ENCODE measurements around the gene SLC9A3. TPM values are rescaled to one million over a fixed set of nuclear protein-coding genes. Genes with fewer than 3 reads are reported as not detected.

SLC9A3 gene
- total and polyA plus RNA-seq, 8 donors: 2.7 to 142 (median 14.9) TPM

DNA sequence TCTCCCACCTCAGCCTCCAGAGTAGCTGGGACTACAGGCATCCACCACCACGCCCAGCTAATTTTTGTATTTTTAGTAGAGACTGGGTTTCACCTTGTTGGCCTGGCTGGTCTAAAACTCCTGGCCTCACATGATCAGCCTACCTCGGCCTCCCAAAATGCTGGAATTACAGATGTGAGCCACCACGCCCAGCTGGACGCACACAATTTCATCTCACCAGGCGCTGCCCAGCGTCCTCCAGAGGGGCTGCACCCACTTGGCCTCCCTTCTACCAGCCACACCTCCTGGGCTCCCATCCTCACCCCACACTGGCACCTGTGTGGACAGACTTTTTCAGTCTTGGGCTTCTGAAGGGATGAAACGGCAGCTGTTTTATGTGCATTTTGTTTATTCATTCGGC lies 85.1 kb downstream of the SLC9A3 start:
- Histone ChIP-seq H3K27ac (no peak overlapping the region), H3K27me3 (peaks cover 0 to 36% (median 0%) of the 10 kb centered on the region in 3 donors), H3K4me1 (peaks cover 15 to 19% (median 18%) of the 10 kb centered on the region in 4 donors), H3K9me3 (no peaks in the 10 kb centered on the region), H3K4me3 (no peak overlapping the region), H3K36me3 (no peaks in the 10 kb centered on the region)
- intact Hi-C loops (cut with DNase I; ENCODE audit: low total_unique reads): no loop called here
- no peak for DNase-seq
- TF ChIP-seq POLR2AphosphoS5 (IDR thresholded peaks at IDR 0.05) (no peak), POLR2A (IDR thresholded peaks at IDR 0.05) (no peak), EP300 (IDR thresholded peaks at IDR 0.05) (no peak)
- TF ChIP-seq, protein P1, sequence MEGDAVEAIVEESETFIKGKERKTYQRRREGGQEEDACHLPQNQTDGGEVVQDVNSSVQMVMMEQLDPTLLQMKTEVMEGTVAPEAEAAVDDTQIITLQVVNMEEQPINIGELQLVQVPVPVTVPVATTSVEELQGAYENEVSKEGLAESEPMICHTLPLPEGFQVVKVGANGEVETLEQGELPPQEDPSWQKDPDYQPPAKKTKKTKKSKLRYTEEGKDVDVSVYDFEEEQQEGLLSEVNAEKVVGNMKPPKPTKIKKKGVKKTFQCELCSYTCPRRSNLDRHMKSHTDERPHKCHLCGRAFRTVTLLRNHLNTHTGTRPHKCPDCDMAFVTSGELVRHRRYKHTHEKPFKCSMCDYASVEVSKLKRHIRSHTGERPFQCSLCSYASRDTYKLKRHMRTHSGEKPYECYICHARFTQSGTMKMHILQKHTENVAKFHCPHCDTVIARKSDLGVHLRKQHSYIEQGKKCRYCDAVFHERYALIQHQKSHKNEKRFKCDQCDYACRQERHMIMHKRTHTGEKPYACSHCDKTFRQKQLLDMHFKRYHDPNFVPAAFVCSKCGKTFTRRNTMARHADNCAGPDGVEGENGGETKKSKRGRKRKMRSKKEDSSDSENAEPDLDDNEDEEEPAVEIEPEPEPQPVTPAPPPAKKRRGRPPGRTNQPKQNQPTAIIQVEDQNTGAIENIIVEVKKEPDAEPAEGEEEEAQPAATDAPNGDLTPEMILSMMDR (IDR thresholded peaks at IDR 0.05): no peak
- WGBS, 5 donors: 76 to 84% (median 80%) methylated on average over 8 of the region's 8 CpGs

DNA sequence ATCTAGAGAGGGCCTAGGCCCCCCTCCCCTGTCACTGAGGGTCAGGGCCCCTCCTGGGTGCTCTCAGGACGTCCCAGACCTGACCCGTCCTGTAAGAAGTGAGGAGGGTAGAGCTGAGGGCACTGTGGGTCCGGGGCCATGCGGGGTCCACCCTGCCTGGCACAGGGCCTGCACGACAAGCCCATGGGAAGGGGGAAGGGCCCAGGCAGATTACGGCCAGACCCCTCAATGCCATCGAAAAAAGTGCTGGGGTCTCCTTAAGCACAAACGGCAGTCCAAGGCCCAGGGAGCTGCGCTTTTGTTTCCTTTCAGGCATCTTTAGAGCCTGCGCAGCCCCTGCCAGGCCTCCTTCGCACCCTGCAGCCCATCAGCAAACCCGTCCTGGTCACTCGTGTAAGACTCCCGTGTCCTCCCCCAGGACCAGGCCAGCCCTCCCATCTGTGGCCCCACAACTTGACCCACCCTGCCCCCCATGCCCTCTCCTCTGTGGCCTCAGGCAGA lies 85.7 kb downstream of the SLC9A3 start:
- intact Hi-C loops (cut with DNase I; ENCODE audit: low total_unique reads): no loop called here
- Histone ChIP-seq H3K4me1 (peaks cover 8 to 13% (median 11%) of the 10 kb centered on the region in 4 donors), H3K9me3 (no peaks in the 10 kb centered on the region), H3K4me3 (no peak overlapping the region), H3K27me3 (peaks cover 0 to 43% (median 0%) of the 10 kb centered on the region in 3 donors), H3K27ac (no peak overlapping the region), H3K36me3 (no peaks in the 10 kb centered on the region)
- TF ChIP-seq EP300 (IDR thresholded peaks at IDR 0.05): no peak
- TF ChIP-seq, protein P1 (IDR thresholded peaks at IDR 0.05): no peak
- TF ChIP-seq POLR2A (IDR thresholded peaks at IDR 0.05): no peak
- TF ChIP-seq POLR2AphosphoS5 (IDR thresholded peaks at IDR 0.05): no peak
- 67 to 78% (median 74%) methylated on average over 14 of the region's 14 CpGs for WGBS, 5 donors
- DNase-seq: no peak

DNA sequence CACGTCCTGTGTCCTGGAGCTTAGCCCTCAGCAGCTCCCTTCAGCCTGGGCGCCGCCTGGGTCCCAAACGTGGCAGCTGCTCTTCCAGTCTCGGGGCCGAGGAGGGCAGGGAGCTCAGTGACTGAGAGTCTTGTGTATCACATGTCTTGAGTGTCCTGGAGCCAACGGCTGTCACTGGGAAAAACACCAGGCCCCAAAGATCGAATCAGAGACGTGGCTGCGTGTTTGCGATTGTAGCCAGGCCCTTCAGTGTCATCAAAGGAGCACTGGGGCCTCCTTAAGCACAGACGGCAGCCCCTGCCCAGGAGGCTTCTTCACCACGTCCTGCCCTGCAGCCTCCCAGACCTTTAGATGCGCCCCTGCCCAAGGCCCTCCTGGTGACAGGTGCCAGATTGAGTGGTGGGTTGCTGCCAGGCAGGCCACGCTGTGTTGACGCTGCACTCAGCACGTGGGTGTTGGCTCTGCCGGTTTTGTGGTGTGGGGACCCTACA lies 86.9 kb downstream of the SLC9A3 start:
- Histone ChIP-seq H3K4me3 (no peak overlapping the region), H3K27ac (no peak overlapping the region), H3K27me3 (peaks cover 0 to 55% (median 0%) of the 10 kb centered on the region in 3 donors), H3K9me3 (no peaks in the 10 kb centered on the region), H3K4me1 (peaks cover 5 to 8% (median 6%) of the 10 kb centered on the region in 4 donors), H3K36me3 (no peaks in the 10 kb centered on the region)
- no peak for DNase-seq
- WGBS, 5 donors: 71 to 82% (median 74%) methylated on average over 11 to 18 of the region's 18 CpGs
- intact Hi-C loops (cut with DNase I; ENCODE audit: low total_unique reads): no loop called here
- TF ChIP-seq POLR2AphosphoS5 (IDR thresholded peaks at IDR 0.05) (no peak), POLR2A (IDR thresholded peaks at IDR 0.05) (no peak), EP300 (IDR thresholded peaks at IDR 0.05) (no peak)
- TF ChIP-seq, protein P1 (IDR thresholded peaks at IDR 0.05): no peak

DNA sequence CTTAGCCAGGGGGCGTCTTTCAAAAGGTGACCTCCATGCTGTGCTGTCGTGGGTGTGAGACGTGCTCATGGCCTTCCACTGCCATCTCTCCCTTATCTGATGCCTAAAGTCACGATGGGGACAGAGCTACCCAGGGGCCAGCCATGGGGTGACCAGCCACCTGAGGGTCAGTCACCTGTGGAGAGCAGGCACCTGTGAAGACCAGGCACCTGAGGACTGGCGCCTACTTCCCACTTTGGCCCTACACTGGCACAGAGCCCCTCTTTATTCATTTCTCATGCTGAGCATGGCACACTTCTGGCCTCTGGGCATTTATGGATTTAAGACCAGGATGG lies 87.6 kb downstream of the SLC9A3 start:
- H3K27ac ChIP-seq: no peak overlapping the region
- H3K36me3 ChIP-seq: no peaks in the 10 kb centered on the region
- H3K4me1 ChIP-seq: peaks cover 0 to 1% (median 0%) of the 10 kb centered on the region in 4 donors
- peaks cover 0 to 56% (median 0%) of the 10 kb centered on the region in 3 donors for H3K27me3 ChIP-seq
- intact Hi-C loops (cut with DNase I; ENCODE audit: low total_unique reads): no loop called here
- TF ChIP-seq POLR2A (IDR thresholded peaks at IDR 0.05) (no peak), POLR2AphosphoS5 (IDR thresholded peaks at IDR 0.05) (no peak), EP300 (IDR thresholded peaks at IDR 0.05) (no peak)
- TF ChIP-seq, protein P1 (IDR thresholded peaks at IDR 0.05): no peak
- WGBS, 5 donors: 51 to 89% (median 65%) methylated on average over 4 to 5 of the region's 5 CpGs
- no peaks in the 10 kb centered on the region for H3K9me3 ChIP-seq
- no peak overlapping the region for H3K4me3 ChIP-seq
- no peak for DNase-seq
